ENCODE results near the gene MOB2.

- TF ChIP-seq CTCF (conservative IDR thresholded peaks at IDR 0.05; ENCODE audit: low read length) (no peak), EZH2phosphoT487 (IDR thresholded peaks at IDR 0.05; ENCODE audit: borderline replicate concordance, low read depth, low read length) (no peak)
These were observed 50.6 kb downstream of the MOB2 start for GRCh38 chr11:1435820-1436467.
